ENCODE measurements around the gene NCF1. TPM values are rescaled to one million over a fixed set of nuclear protein-coding genes. Genes with fewer than 3 reads are reported as not detected.
A peak's percentile ranks its signal among the peaks of the same experiment; 100 is the strongest.
"Not testable (repeated sequence)": the region's sequence is repeated elsewhere in the genome, so short reads cannot be mapped to it uniquely, and the experiment has no call there.

NCF1 gene
- 50.8 TPM for total RNA-seq
- long read RNA-seq, transcript NCF1-201 (11 exons, 1,396 nt): major isoform, 38 of 66 reads
- long read RNA-seq, partial matches to known transcripts: 16 of 66 reads
- long read RNA-seq, other reads (novel, unspliced or antisense): 12 of 66 reads

GRCh38 chr7:74773760-74774750 lies at the start of gene NCF1:
TSS of gene NCF1 (plus strand) at chr7:74774011. CDS start at chr7:74774032, 21 bp downstream.
- H3K36me3 ChIP-seq; H3K27ac ChIP-seq; DNase-seq; H3K4me3 ChIP-seq; H3K4me1 ChIP-seq; H3K27me3 ChIP-seq (ENCODE audit: low read depth); intact Hi-C loops (cut with DNase I); H3K9me3 ChIP-seq: not testable (repeated sequence)
- ATAC-seq: peak; percentile 85 to 91

- TF ChIP-seq CTCF (IDR thresholded peaks at IDR 0.05): no peak
- DNase-seq (no peak), ATAC-seq (no peak)
- no peak overlapping the region for H3K27ac ChIP-seq
- intact Hi-C loops (cut with DNase I): no loop called here
- H3K4me1 ChIP-seq: no peaks in the 10 kb centered on the region
- no peak overlapping the region for H3K4me3 ChIP-seq
- H3K36me3 ChIP-seq: peaks cover 39% of the 10 kb centered on the region
- H3K9me3 ChIP-seq: no peaks in the 10 kb centered on the region
- H3K27me3 ChIP-seq (ENCODE audit: low read depth): no peaks in the 10 kb centered on the region
Observed at GRCh38 chr7:74725840-74726239, 48.0 kb upstream of the NCF1 start.

GRCh38 chr7:74726309-74727101 lies 47.3 kb upstream of the NCF1 start:
- Histone ChIP-seq H3K27ac (no peak overlapping the region), H3K4me3 (no peak overlapping the region), H3K27me3 (ENCODE audit: low read depth) (no peaks in the 10 kb centered on the region), H3K4me1 (no peaks in the 10 kb centered on the region), H3K36me3 (peaks cover 32% of the 10 kb centered on the region), H3K9me3 (no peaks in the 10 kb centered on the region)
- no peak for TF ChIP-seq CTCF (IDR thresholded peaks at IDR 0.05)
- DNase-seq (no peak), ATAC-seq (no peak)
- intact Hi-C loops (cut with DNase I): no loop called here

- intact Hi-C loops (cut with DNase I); H3K4me1 ChIP-seq; H3K4me3 ChIP-seq; H3K9me3 ChIP-seq; DNase-seq; H3K27me3 ChIP-seq (ENCODE audit: low read depth); ATAC-seq; H3K27ac ChIP-seq: not testable (repeated sequence)
- H3K36me3 ChIP-seq: peaks cover 22% of the 10 kb centered on the region
Observed at GRCh38 chr7:74728686-74729085, 45.1 kb upstream of the NCF1 start.

- H3K27ac ChIP-seq; DNase-seq; ATAC-seq; intact Hi-C loops (cut with DNase I); H3K4me1 ChIP-seq; H3K9me3 ChIP-seq; H3K27me3 ChIP-seq (ENCODE audit: low read depth); H3K4me3 ChIP-seq: not testable (repeated sequence)
- H3K36me3 ChIP-seq: peaks cover 20% of the 10 kb centered on the region
Observed at GRCh38 chr7:74730186-74730585, 43.6 kb upstream of the NCF1 start.

GRCh38 chr7:74739974-74740703 lies 33.7 kb upstream of the NCF1 start:
- ATAC-seq; intact Hi-C loops (cut with DNase I): not testable (repeated sequence)

GRCh38 chr7:74743936-74744557 lies 29.8 kb upstream of the NCF1 start:
- H3K27me3 ChIP-seq (ENCODE audit: low read depth); H3K36me3 ChIP-seq; H3K9me3 ChIP-seq; H3K4me1 ChIP-seq; intact Hi-C loops (cut with DNase I); DNase-seq; H3K27ac ChIP-seq; H3K4me3 ChIP-seq: not testable (repeated sequence)
- peak; percentile 94 to 95 for ATAC-seq

More at GRCh38 chr7:74739974-74740703, 33.7 kb upstream of the NCF1 start:
- H3K9me3 ChIP-seq; H3K4me1 ChIP-seq; H3K27me3 ChIP-seq (ENCODE audit: low read depth); H3K4me3 ChIP-seq; H3K27ac ChIP-seq; H3K36me3 ChIP-seq; DNase-seq: not testable (repeated sequence)

GRCh38 chr7:74753921-74754482 lies 19.8 kb upstream of the NCF1 start:
- H3K36me3 ChIP-seq; H3K27me3 ChIP-seq (ENCODE audit: low read depth); H3K4me3 ChIP-seq; intact Hi-C loops (cut with DNase I); H3K4me1 ChIP-seq; H3K27ac ChIP-seq; DNase-seq; H3K9me3 ChIP-seq: not testable (repeated sequence)
- ATAC-seq: peak in 1 of 2 donors; percentile 14

GRCh38 chr7:74756673-74757072 lies 17.1 kb upstream of the NCF1 start:
- H3K36me3 ChIP-seq; DNase-seq; ATAC-seq; H3K4me3 ChIP-seq; H3K9me3 ChIP-seq; H3K27ac ChIP-seq; H3K4me1 ChIP-seq; H3K27me3 ChIP-seq (ENCODE audit: low read depth); intact Hi-C loops (cut with DNase I): not testable (repeated sequence)

GRCh38 chr7:74758268-74758667 lies 15.5 kb upstream of the NCF1 start:
- H3K9me3 ChIP-seq; ATAC-seq; H3K36me3 ChIP-seq; H3K4me1 ChIP-seq; H3K27ac ChIP-seq; H3K4me3 ChIP-seq; intact Hi-C loops (cut with DNase I); H3K27me3 ChIP-seq (ENCODE audit: low read depth); DNase-seq: not testable (repeated sequence)

All from lower lobe of right lung (tissue), 2 donors.